Measurements from ENCODE around the gene CSRP2.

The CSRP2 gene

DNA sequence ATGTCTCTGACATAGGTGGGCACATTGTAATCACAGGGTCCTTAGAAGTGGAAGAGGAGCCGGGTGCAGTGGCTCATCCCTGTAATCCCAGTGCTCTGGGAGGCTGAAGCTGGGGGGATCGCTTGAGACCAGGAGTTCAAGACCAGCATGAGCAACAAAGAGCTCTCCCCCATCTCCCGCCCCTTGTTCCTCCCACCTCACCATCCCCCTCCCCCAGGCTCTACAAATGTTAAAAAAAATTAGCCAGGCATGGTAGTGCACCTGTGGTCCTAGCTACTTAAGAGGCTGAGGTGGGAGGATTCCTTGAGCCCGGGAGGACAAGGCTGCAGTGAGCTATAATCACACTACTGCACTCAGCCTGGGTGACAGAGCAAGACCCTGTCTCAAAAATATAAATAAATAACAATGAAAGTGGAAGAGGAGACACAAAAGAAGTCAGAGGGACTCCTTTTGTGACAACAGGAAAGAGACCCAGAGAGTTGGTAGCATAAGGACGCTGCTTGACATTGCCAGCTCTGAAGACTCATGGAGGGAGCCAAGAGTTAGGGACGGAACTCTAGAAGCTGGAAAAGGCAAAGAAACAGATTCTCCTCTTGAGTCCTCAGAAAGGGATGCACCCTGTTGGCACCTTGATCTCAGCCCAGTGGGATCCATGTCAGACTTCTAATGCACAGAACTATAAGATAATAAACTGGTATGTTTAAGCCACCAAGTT is 29.6 kb upstream of the CSRP2 start:
- peaks cover 18% of the 10 kb centered on the region for H3K27me3 Mint-ChIP-seq (ENCODE audit: low read depth)

GRCh38 chr12:76901628-76902380 is 23.0 kb upstream of the CSRP2 start:
- Mint-ChIP-seq H3K27ac (no peak overlapping the region), H3K4me3 (no peak overlapping the region)

More for the DNA sequence above, 29.6 kb upstream of the CSRP2 start:
- H3K9me3 Mint-ChIP-seq = no peaks in the 10 kb centered on the region
- H3K36me3 Mint-ChIP-seq (ENCODE audit: low read depth) = no peaks in the 10 kb centered on the region
- H3K4me3 Mint-ChIP-seq = no peak overlapping the region
- no peak overlapping the region for H3K27ac Mint-ChIP-seq
- no peaks in the 10 kb centered on the region for H3K4me1 Mint-ChIP-seq (ENCODE audit: low read depth)

DNA sequence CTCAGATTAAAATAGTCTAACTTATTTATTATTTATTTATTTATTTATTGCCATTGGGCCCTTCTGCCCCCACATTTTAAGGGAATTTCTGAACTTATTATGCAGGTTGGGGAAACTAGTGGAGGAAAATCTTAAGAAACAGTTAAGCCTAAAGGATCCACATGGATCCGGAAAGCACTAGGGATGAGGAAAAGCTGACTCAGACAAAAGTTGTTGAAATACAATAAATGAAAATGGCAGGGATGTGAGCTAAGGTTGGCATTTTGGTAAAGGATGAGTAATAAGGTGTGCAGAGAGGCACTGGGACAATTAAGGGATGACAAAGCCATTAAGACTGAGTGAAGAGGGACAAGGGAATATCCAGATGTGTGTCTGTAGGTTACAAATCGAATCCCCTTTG is 20.7 kb upstream of the CSRP2 start:
- Mint-ChIP-seq H3K4me3 (no peak overlapping the region), H3K36me3 (ENCODE audit: low read depth) (no peaks in the 10 kb centered on the region), H3K9me3 (no peaks in the 10 kb centered on the region), H3K27me3 (ENCODE audit: low read depth) (no peaks in the 10 kb centered on the region), H3K4me1 (ENCODE audit: low read depth) (peaks cover 4% of the 10 kb centered on the region), H3K27ac (no peak overlapping the region)

More at GRCh38 chr12:76901628-76902380, 23.0 kb upstream of the CSRP2 start:
- Mint-ChIP-seq H3K27me3 (ENCODE audit: low read depth) (no peaks in the 10 kb centered on the region), H3K36me3 (ENCODE audit: low read depth) (no peaks in the 10 kb centered on the region), H3K9me3 (no peaks in the 10 kb centered on the region), H3K4me1 (ENCODE audit: low read depth) (peaks cover 4% of the 10 kb centered on the region)

DNA sequence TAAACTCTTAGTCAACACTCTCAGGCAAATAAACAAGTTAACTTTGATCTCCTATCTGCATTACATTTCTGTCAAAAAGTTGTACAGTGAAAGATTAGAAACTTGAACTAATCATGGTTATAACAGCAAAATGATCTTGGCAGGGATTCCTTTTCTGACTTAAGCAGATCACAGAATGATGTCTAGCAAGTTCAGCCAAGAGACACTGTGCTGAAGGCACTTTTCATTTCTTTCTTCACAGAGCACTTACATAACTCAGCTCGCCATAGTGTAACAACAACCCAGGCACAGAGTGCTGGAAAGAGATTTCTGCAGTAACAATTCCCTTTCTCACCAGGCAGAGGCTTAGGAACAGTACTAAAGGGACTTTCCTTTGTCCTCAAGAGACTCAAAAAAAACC is 19.6 kb upstream of the CSRP2 start:
- no peak overlapping the region for H3K4me3 Mint-ChIP-seq
- no peaks in the 10 kb centered on the region for H3K27me3 Mint-ChIP-seq (ENCODE audit: low read depth)
- no peaks in the 10 kb centered on the region for H3K36me3 Mint-ChIP-seq (ENCODE audit: low read depth)
- peaks cover 4% of the 10 kb centered on the region for H3K4me1 Mint-ChIP-seq (ENCODE audit: low read depth)
- H3K27ac Mint-ChIP-seq = no peak overlapping the region
- H3K9me3 Mint-ChIP-seq = no peaks in the 10 kb centered on the region

- H3K27me3 Mint-ChIP-seq (ENCODE audit: low read depth) = peaks cover 8% of the 10 kb centered on the region
- no peak overlapping the region for H3K27ac Mint-ChIP-seq
- H3K9me3 Mint-ChIP-seq = no peaks in the 10 kb centered on the region
- no peak overlapping the region for H3K4me3 Mint-ChIP-seq
- H3K4me1 Mint-ChIP-seq (ENCODE audit: low read depth) = no peaks in the 10 kb centered on the region
- H3K36me3 Mint-ChIP-seq (ENCODE audit: low read depth) = no peaks in the 10 kb centered on the region
Measured at GRCh38 chr12:76896274-76896673, 17.5 kb upstream of the CSRP2 start.

GRCh38 chr12:76895796-76896195 is 17.0 kb upstream of the CSRP2 start:
- H3K4me1 Mint-ChIP-seq (ENCODE audit: low read depth) = no peaks in the 10 kb centered on the region
- H3K4me3 Mint-ChIP-seq = no peak overlapping the region
- H3K36me3 Mint-ChIP-seq (ENCODE audit: low read depth) = no peaks in the 10 kb centered on the region
- peaks cover 8% of the 10 kb centered on the region for H3K27me3 Mint-ChIP-seq (ENCODE audit: low read depth)
- H3K9me3 Mint-ChIP-seq = no peaks in the 10 kb centered on the region
- H3K27ac Mint-ChIP-seq = no peak overlapping the region

DNA sequence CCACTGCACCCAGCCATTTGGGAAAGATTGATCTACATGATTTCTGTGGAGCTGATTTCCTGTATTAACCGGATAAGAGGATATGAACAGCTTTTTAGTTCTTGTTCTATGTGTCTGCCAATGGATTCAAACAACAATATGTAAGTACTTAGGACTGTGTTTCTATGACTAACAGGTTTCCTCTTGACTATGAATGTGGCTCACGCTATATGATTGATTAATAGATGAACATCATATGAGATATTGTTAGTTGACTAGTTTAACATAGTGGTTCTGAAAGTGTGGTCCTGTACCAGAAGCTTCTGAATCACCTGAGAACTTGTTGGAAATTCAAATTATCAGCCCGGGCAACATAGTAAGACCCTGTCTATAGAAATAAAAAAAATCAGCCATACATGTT is 12.8 kb upstream of the CSRP2 start:
- H3K27me3 Mint-ChIP-seq (ENCODE audit: low read depth) = peaks cover 8% of the 10 kb centered on the region
- no peak overlapping the region for H3K27ac Mint-ChIP-seq
- H3K9me3 Mint-ChIP-seq = no peaks in the 10 kb centered on the region
- H3K4me1 Mint-ChIP-seq (ENCODE audit: low read depth) = no peaks in the 10 kb centered on the region
- H3K4me3 Mint-ChIP-seq = no peak overlapping the region
- H3K36me3 Mint-ChIP-seq (ENCODE audit: low read depth) = no peaks in the 10 kb centered on the region

DNA sequence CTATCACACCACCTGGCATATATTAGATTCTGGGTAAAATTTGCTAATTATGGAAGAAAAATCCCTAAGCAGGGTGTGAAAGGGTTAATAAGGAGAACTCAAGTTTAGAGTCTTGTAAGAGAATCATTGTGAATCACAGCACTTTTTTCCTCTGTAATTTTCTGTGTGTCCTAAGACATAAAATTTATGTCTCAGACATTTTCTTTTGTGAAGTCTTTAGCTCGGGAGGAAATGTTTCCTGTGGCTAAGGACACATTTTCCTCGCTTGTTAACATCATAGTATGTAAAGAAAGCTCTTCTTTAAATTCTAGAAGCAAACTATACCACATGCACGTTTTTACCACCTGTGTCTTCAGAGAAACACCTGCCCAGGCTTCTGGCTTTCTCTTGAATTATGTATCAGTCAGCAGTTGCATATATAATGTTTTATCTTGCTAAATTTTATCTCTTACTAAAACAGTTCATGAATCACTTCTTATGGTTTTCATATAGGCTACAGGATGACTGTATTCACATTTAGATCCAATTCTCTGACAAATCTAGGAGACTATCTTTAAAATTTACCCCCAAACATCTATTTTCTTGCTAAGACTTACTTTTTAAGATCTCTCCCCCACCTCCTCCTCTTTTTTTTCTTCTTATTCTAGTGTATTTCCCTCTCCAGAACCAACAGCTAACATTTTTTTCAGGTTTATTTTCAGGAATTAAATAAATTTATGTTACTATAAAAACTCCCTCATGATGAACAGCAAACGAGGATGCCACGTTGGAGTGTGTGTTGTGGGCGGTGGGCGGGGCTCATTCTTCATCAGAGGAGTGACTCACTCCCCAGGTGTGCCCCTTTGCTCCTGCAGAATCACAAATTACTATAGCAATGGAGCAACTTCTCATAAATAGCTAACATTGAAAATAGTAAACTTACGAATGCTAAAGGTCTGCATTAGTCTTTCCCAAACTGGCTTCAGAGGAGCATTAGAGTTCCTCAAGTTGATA is 11.6 kb upstream of the CSRP2 start:
- no peak overlapping the region for H3K27ac Mint-ChIP-seq
- no peaks in the 10 kb centered on the region for H3K4me1 Mint-ChIP-seq (ENCODE audit: low read depth)
- H3K4me3 Mint-ChIP-seq = no peak overlapping the region
- no peaks in the 10 kb centered on the region for H3K9me3 Mint-ChIP-seq
- H3K27me3 Mint-ChIP-seq (ENCODE audit: low read depth) = peaks cover 8% of the 10 kb centered on the region
- no peaks in the 10 kb centered on the region for H3K36me3 Mint-ChIP-seq (ENCODE audit: low read depth)

DNA sequence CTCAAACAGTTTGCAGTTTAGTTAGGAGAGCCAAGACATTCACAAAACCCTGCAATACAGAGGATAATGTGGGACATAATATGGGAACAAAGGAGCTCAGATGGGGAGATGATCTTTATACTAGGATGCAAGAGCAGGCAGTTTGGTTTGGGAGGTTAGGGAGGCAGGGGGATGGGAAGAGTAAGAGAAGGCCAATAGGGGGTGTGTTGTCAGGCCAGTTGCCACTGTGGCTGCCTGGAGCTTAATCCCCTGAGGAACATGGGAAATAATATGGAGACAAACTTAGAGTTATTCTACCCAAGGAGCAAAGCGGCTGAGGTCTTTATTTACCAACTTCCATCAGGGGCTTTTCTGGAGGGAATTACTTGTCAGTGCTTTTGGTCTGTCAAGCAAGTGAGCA is 10.0 kb upstream of the CSRP2 start:
- Mint-ChIP-seq H3K4me3 (no peak overlapping the region), H3K27ac (no peak overlapping the region), H3K4me1 (ENCODE audit: low read depth) (no peaks in the 10 kb centered on the region), H3K36me3 (ENCODE audit: low read depth) (no peaks in the 10 kb centered on the region), H3K9me3 (no peaks in the 10 kb centered on the region), H3K27me3 (ENCODE audit: low read depth) (peaks cover 12% of the 10 kb centered on the region)

DNA sequence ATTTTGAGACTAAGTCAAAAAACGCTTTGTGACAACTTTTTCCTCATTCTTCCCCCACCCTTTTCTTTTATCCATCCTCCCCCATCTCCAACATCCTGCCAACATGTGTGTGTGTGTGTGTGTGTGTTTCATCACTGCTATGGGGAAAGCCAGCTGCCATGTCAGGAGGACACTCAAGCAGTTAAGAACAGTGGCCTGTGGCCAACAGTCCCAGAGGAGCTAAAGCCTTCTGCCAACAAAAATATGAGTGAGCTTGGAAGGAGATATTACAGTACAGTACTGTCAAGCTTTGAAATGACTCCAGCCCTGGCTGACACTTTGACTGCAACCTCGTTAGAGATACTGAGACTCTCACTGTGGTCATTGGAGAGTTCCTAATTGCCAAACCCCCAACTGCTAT is 5.0 kb upstream of the CSRP2 start:
- no peaks in the 10 kb centered on the region for H3K9me3 Mint-ChIP-seq
- H3K4me1 Mint-ChIP-seq (ENCODE audit: low read depth) = peaks cover 6% of the 10 kb centered on the region
- peaks cover 34% of the 10 kb centered on the region for H3K27me3 Mint-ChIP-seq (ENCODE audit: low read depth)

GRCh38 chr12:76883151-76883550 is 4.3 kb upstream of the CSRP2 start:
- peaks cover 9% of the 10 kb centered on the region for H3K4me1 Mint-ChIP-seq (ENCODE audit: low read depth)
- H3K27me3 Mint-ChIP-seq (ENCODE audit: low read depth) = peaks cover 40% of the 10 kb centered on the region
- no peak overlapping the region for H3K27ac Mint-ChIP-seq

More for the DNA sequence above, 5.0 kb upstream of the CSRP2 start:
- H3K36me3 Mint-ChIP-seq (ENCODE audit: low read depth) = no peaks in the 10 kb centered on the region
- no peak overlapping the region for H3K4me3 Mint-ChIP-seq
- H3K27ac Mint-ChIP-seq = no peak overlapping the region

GRCh38 chr12:76882367-76882766 is 3.5 kb upstream of the CSRP2 start:
- Mint-ChIP-seq H3K27ac (no peak overlapping the region), H3K9me3 (no peaks in the 10 kb centered on the region), H3K27me3 (ENCODE audit: low read depth) (peaks cover 48% of the 10 kb centered on the region), H3K36me3 (ENCODE audit: low read depth) (no peaks in the 10 kb centered on the region), H3K4me1 (ENCODE audit: low read depth) (peaks cover 11% of the 10 kb centered on the region), H3K4me3 (no peak overlapping the region)

More at GRCh38 chr12:76883151-76883550, 4.3 kb upstream of the CSRP2 start:
- Mint-ChIP-seq H3K4me3 (no peak overlapping the region), H3K9me3 (no peaks in the 10 kb centered on the region), H3K36me3 (ENCODE audit: low read depth) (no peaks in the 10 kb centered on the region)

- no peaks in the 10 kb centered on the region for H3K36me3 Mint-ChIP-seq (ENCODE audit: low read depth)
- H3K4me3 Mint-ChIP-seq = no peak overlapping the region
- no peak overlapping the region for H3K27ac Mint-ChIP-seq
- H3K27me3 Mint-ChIP-seq (ENCODE audit: low read depth) = peaks cover 60% of the 10 kb centered on the region
- H3K9me3 Mint-ChIP-seq = no peaks in the 10 kb centered on the region
- peaks cover 11% of the 10 kb centered on the region for H3K4me1 Mint-ChIP-seq (ENCODE audit: low read depth)
Measured at GRCh38 chr12:76881142-76881541, 2.3 kb upstream of the CSRP2 start.

- Mint-ChIP-seq H3K9me3 (no peaks in the 10 kb centered on the region), H3K4me3 (peak overlapping the region; percentile 28), H3K36me3 (ENCODE audit: low read depth) (no peaks in the 10 kb centered on the region), H3K27me3 (ENCODE audit: low read depth) (peaks cover 63% of the 10 kb centered on the region), H3K4me1 (ENCODE audit: low read depth) (peaks cover 11% of the 10 kb centered on the region), H3K27ac (no peak overlapping the region)
Measured at GRCh38 chr12:76880519-76881023, 1.8 kb upstream of the CSRP2 start.

Measured in T-helper 1 cell treated with Interleukin-12 subunit alpha and Interleukin-12 subunit beta and Interleukin-4 antibody, amounts not matched to agents 30 μg/mL and 1 μg/mL, for 36 hours (primary cell).